Panc1 (cell line): ENCODE results near the gene RAB30.

Experiments used
- POLR2AphosphoS5 ChIP-seq: IDR thresholded peaks from 2 replicates; pipeline ENCODE4 v1.6.1; 2012; ENCODE audit warnings: mild to moderate bottlenecking, low read depth, low read length, moderate library complexity
- SIN3A ChIP-seq: IDR thresholded peaks from 2 replicates; pipeline ENCODE4 v1.6.1; 2012; ENCODE audit warnings: low read depth, mild to moderate bottlenecking, low read length, moderate library complexity, borderline replicate concordance; ENCODE audit not compliant: insufficient read depth
- TCF7L2 ChIP-seq: IDR thresholded peaks from 2 replicates; pipeline ENCODE4 v1.6.1; 2011; ENCODE audit warnings: mild to moderate bottlenecking, low read depth, low read length, inconsistent platforms
- TF ChIP-seq, protein P1 (sequence below): fragments of 450-650 bp; IDR thresholded peaks from 2 replicates; pipeline ENCODE4 v1.5.1; 2017; ENCODE audit warnings: mild to moderate bottlenecking

DNA sequence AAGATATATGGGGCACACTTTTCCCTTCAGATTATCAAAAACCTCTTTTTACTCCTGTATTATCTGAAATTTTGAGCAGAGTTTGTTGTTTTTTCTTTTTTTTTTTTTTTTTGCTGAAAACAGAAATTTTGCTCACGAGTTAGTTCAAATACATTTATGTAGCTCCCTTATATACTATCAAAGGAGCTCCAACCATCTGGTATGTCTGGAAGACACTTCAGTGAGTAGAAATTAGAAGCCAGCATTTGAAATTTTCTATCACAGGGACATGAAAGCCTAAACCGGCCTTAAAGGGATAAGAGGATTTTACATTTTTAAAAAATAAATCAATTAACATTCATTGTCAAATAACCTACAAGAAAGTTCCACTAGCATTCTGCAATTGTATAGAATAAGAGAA lies 96.8 kb downstream of the RAB30 start:
- TF ChIP-seq SIN3A (no peak), POLR2AphosphoS5 (no peak), TCF7L2 (no peak)
- TF ChIP-seq, protein P1, sequence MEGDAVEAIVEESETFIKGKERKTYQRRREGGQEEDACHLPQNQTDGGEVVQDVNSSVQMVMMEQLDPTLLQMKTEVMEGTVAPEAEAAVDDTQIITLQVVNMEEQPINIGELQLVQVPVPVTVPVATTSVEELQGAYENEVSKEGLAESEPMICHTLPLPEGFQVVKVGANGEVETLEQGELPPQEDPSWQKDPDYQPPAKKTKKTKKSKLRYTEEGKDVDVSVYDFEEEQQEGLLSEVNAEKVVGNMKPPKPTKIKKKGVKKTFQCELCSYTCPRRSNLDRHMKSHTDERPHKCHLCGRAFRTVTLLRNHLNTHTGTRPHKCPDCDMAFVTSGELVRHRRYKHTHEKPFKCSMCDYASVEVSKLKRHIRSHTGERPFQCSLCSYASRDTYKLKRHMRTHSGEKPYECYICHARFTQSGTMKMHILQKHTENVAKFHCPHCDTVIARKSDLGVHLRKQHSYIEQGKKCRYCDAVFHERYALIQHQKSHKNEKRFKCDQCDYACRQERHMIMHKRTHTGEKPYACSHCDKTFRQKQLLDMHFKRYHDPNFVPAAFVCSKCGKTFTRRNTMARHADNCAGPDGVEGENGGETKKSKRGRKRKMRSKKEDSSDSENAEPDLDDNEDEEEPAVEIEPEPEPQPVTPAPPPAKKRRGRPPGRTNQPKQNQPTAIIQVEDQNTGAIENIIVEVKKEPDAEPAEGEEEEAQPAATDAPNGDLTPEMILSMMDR: no peak
